GM12878 (cell line): ENCODE data around the gene ITGAD. TPM values are rescaled to one million over a fixed set of nuclear protein-coding genes. Genes with fewer than 3 reads are reported as not detected.

Experiments
- BACH1 ChIP-seq: fragments of 450-650 bp; IDR thresholded peaks from 2 replicates; pipeline ENCODE4 v1.6.1; 2017; ENCODE audit warnings: mild to moderate bottlenecking, borderline replicate concordance
- BCL11A ChIP-seq: IDR thresholded peaks from 2 replicates; pipeline ENCODE4 v1.6.1; 2011; ENCODE audit warnings: low read depth, low read length
- BHLHE40 ChIP-seq, 2 experiments: fragments of 450-650 bp in 1 of 2; IDR thresholded peaks; 2 replicates each; pipeline ENCODE4 v1.6.1; 2011 to 2017; ENCODE audit warnings: low read depth in 2 of 2, borderline replicate concordance in 1 of 2, improper control_type of control experiment in 1 of 2, low read length in 1 of 2, mild to moderate bottlenecking in 1 of 2
- CREB1 ChIP-seq: IDR thresholded peaks from 2 replicates; pipeline ENCODE4 v1.6.1; 2012; ENCODE audit warnings: low read depth, mild to moderate bottlenecking, inconsistent platforms
- EED ChIP-seq: sonication (generic); IDR thresholded peaks from 2 replicates; pipeline ENCODE4 v1.6.1; 2016; ENCODE audit warnings: antibody characterized with exemption, low read depth
- GATAD2B ChIP-seq: fragments of 450-650 bp; conservative IDR thresholded peaks from 2 replicates; pipeline ENCODE4 v1.6.1; 2017; ENCODE audit warnings: low read depth, mild to moderate bottlenecking, moderate library complexity
- MYB ChIP-seq: fragments of 150-350 bp; IDR thresholded peaks from 2 replicates; pipeline ENCODE4 v1.6.1; 2014; ENCODE audit warnings: mild to moderate bottlenecking, low read depth, low read length, borderline replicate concordance
- NBN ChIP-seq: fragments of 450-650 bp; IDR thresholded peaks from 2 replicates; pipeline ENCODE4 v1.6.1; 2016
- NR2C1 ChIP-seq: fragments of 450-650 bp; IDR thresholded peaks from 2 replicates; pipeline ENCODE4 v1.6.1; 2017; ENCODE audit warnings: antibody characterized with exemption, mild to moderate bottlenecking, moderate library complexity
- NR2C2 ChIP-seq: IDR thresholded peaks from 2 replicates; pipeline ENCODE4 v1.6.1; 2011; ENCODE audit warnings: borderline replicate concordance, low read depth; ENCODE audit not compliant: control insufficient read depth, insufficient read length
- NR2F1 ChIP-seq: fragments of 450-650 bp; conservative IDR thresholded peaks from 2 replicates; pipeline ENCODE4 v1.6.1; 2017; ENCODE audit warnings: mild to moderate bottlenecking
- RAD21 ChIP-seq: IDR thresholded peaks from 2 replicates; pipeline ENCODE4 v1.6.1; 2011; ENCODE audit warnings: mild to moderate bottlenecking, low read depth, low read length, moderate library complexity; ENCODE audit not compliant: insufficient read depth
- RBBP5 ChIP-seq: fragments of 200-600 bp; sonication (generic); conservative IDR thresholded peaks from 2 replicates; pipeline ENCODE4 v1.6.1; 2016
- RFX5 ChIP-seq: IDR thresholded peaks from 2 replicates; pipeline ENCODE4 v1.6.1; 2011; ENCODE audit warnings: low read depth, low read length, improper control_type of control experiment
- SIN3A ChIP-seq: IDR thresholded peaks from 2 replicates; pipeline ENCODE4 v1.6.1; 2012; ENCODE audit warnings: low read depth, low read length, improper control_type of control experiment
- SMAD5 ChIP-seq: IDR thresholded peaks from 2 replicates; pipeline ENCODE4 v1.6.1; 2016; ENCODE audit warnings: antibody characterized with exemption, low read depth
- SMARCA5 ChIP-seq: fragments of 450-650 bp; IDR thresholded peaks from 2 replicates; pipeline ENCODE4 v1.6.1; 2017; ENCODE audit warnings: mild to moderate bottlenecking
- SMC3 ChIP-seq: IDR thresholded peaks from 2 replicates; pipeline ENCODE4 v1.6.1; 2011; ENCODE audit warnings: low read length, improper control_type of control experiment, borderline replicate concordance
- SP1 ChIP-seq: IDR thresholded peaks from one replicate; pipeline ENCODE4 v1.6.1; 2011; ENCODE audit warnings: low read depth, low read length
- SREBF2 ChIP-seq: IDR thresholded peaks from 2 replicates; pipeline ENCODE4 v1.6.1; 2012; ENCODE audit warnings: mild to moderate bottlenecking, low read length
- ZBED1 ChIP-seq: IDR thresholded peaks from 2 replicates; pipeline ENCODE4 v1.6.1; 2016; ENCODE audit warnings: borderline replicate concordance
- ZSCAN29 ChIP-seq: fragments of 450-650 bp; IDR thresholded peaks from 2 replicates; pipeline ENCODE4 v1.6.1; 2017; ENCODE audit warnings: mild to moderate bottlenecking, moderate library complexity
- ZZZ3 ChIP-seq: IDR thresholded peaks from 2 replicates; pipeline ENCODE4 v1.6.1; 2011; ENCODE audit warnings: low read depth; ENCODE audit not compliant: control insufficient read depth, insufficient read length
- polyA plus RNA-seq, 11 experiments: library from polyadenylated mRNA; depleted of rRNA in 4 of 11; unstranded in 6 of 11; stranded (reverse) in 5 of 11; fragments of >200 nt; fragmentation: Nextera tagmentation in 4 of 11; fragmentation: Illumina TruSeq in 1 of 11; extraction: Ambion mirVana in 4 of 11; extraction: Trizol in 1 of 11; gene quantifications; 1 replicate in 1 of 11; 2 replicates in 10 of 11; pipeline versions ENCODE4 v1.2.1 to v1.2.3, GENCODE V29; 2011 to 2016; ENCODE audit warnings: inconsistent platforms in 2 of 11, missing spikeins in 2 of 11, low read depth in 1 of 11
- total RNA-seq, 4 experiments: library from RNA; depleted of rRNA in 3 of 4; stranded (reverse); fragments of >200 nt in 3 of 4; fragmentation: Illumina TruSeq in 1 of 4; extraction: Trizol in 1 of 4; gene quantifications; 2 replicates each; pipeline versions ENCODE4 v1.2.1 to v1.2.3, GENCODE V29; 2013 to 2021
- TF ChIP-seq, protein P1 (sequence below): fragments of 450-650 bp; conservative IDR thresholded peaks from 2 replicates; pipeline ENCODE4 v1.6.1; 2017; ENCODE audit warnings: mild to moderate bottlenecking, moderate library complexity
- TF ChIP-seq, protein P2 (sequence below): fragments of 450-650 bp; IDR thresholded peaks from 2 replicates; pipeline ENCODE4 v1.6.1; 2017; ENCODE audit warnings: mild to moderate bottlenecking, low read depth, inconsistent platforms; ENCODE audit not compliant: poor library complexity, severe bottlenecking
- TF ChIP-seq, protein P3 (sequence below): fragments of 150-350 bp; IDR thresholded peaks from 2 replicates; pipeline ENCODE4 v1.6.1; 2016; ENCODE audit warnings: low read depth, low read length

Gene ITGAD
- total and polyA plus RNA-seq, 10 of the 15 experiments (the other 5 are each of a cell fraction or from before 2014, with no cell fraction given): 0.29 to 4.0 (median 1.2) TPM

DNA sequence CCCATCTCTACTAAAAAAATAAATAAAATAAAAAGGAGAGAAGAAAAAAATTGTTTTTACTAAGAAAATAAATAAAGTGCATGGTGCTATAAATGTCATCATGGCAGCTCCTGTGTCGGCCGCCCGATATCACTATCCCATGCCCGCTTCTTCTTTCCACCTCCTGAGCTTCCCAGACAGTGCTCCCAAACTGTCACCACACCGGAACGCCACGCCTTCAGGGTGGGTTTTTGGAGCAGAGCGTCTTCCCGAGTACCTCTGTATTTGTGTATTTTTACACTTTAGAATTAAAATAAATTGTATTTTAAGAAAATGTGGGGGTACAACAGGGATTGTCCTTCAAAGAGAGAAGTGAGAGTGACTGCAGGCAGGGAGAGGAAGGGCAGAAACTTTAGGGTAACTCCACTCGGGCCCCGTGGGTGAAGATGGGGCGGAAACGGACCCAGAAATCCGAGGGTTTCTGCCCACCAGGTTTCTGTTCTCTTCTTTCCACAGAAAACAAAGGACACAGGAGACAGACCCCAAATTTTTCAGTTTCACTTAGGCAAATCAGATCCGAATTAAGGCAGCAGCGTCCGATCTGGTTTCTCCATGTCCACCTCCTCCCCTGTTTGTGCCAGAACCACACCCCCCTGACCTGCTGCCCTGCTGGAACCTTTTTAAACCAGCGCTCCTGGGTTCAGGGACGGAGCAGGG is 41.7 kb upstream of the ITGAD start (continued):
- TF ChIP-seq, protein P1, sequence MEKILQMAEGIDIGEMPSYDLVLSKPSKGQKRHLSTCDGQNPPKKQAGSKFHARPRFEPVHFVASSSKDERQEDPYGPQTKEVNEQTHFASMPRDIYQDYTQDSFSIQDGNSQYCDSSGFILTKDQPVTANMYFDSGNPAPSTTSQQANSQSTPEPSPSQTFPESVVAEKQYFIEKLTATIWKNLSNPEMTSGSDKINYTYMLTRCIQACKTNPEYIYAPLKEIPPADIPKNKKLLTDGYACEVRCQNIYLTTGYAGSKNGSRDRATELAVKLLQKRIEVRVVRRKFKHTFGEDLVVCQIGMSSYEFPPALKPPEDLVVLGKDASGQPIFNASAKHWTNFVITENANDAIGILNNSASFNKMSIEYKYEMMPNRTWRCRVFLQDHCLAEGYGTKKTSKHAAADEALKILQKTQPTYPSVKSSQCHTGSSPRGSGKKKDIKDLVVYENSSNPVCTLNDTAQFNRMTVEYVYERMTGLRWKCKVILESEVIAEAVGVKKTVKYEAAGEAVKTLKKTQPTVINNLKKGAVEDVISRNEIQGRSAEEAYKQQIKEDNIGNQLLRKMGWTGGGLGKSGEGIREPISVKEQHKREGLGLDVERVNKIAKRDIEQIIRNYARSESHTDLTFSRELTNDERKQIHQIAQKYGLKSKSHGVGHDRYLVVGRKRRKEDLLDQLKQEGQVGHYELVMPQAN: no peak
- no peak for TF ChIP-seq SP1
- no peak for TF ChIP-seq ZZZ3
- TF ChIP-seq BACH1: no peak
- no peak for TF ChIP-seq SREBF2
- peak; percentile 50 for TF ChIP-seq GATAD2B
- no peak for TF ChIP-seq SIN3A
- no peak for TF ChIP-seq NBN
- TF ChIP-seq, protein P2, sequence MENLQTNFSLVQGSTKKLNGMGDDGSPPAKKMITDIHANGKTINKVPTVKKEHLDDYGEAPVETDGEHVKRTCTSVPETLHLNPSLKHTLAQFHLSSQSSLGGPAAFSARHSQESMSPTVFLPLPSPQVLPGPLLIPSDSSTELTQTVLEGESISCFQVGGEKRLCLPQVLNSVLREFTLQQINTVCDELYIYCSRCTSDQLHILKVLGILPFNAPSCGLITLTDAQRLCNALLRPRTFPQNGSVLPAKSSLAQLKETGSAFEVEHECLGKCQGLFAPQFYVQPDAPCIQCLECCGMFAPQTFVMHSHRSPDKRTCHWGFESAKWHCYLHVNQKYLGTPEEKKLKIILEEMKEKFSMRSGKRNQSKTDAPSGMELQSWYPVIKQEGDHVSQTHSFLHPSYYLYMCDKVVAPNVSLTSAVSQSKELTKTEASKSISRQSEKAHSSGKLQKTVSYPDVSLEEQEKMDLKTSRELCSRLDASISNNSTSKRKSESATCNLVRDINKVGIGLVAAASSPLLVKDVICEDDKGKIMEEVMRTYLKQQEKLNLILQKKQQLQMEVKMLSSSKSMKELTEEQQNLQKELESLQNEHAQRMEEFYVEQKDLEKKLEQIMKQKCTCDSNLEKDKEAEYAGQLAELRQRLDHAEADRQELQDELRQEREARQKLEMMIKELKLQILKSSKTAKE: peak; percentile 59
- peak; percentile 99 for TF ChIP-seq EED
- no peak for TF ChIP-seq ZSCAN29
- peak; percentile 66; the same call in 1 of the 2 replicates for TF ChIP-seq BCL11A
- no peak for TF ChIP-seq SMARCA5
- no peak for TF ChIP-seq SMC3
- TF ChIP-seq RAD21: no peak
- TF ChIP-seq MYB: no peak
- no peak for TF ChIP-seq SMAD5
- no peak for TF ChIP-seq CREB1
- TF ChIP-seq NR2C2: no peak
- TF ChIP-seq RBBP5: no peak
- TF ChIP-seq, protein P3, sequence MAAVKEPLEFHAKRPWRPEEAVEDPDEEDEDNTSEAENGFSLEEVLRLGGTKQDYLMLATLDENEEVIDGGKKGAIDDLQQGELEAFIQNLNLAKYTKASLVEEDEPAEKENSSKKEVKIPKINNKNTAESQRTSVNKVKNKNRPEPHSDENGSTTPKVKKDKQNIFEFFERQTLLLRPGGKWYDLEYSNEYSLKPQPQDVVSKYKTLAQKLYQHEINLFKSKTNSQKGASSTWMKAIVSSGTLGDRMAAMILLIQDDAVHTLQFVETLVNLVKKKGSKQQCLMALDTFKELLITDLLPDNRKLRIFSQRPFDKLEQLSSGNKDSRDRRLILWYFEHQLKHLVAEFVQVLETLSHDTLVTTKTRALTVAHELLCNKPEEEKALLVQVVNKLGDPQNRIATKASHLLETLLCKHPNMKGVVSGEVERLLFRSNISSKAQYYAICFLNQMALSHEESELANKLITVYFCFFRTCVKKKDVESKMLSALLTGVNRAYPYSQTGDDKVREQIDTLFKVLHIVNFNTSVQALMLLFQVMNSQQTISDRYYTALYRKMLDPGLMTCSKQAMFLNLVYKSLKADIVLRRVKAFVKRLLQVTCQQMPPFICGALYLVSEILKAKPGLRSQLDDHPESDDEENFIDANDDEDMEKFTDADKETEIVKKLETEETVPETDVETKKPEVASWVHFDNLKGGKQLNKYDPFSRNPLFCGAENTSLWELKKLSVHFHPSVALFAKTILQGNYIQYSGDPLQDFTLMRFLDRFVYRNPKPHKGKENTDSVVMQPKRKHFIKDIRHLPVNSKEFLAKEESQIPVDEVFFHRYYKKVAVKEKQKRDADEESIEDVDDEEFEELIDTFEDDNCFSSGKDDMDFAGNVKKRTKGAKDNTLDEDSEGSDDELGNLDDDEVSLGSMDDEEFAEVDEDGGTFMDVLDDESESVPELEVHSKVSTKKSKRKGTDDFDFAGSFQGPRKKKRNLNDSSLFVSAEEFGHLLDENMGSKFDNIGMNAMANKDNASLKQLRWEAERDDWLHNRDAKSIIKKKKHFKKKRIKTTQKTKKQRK: no peak
- no peak for TF ChIP-seq NR2C1
- no peak for TF ChIP-seq ZBED1
- peak in 1 of 2 experiments; percentile 3; a peak in 1 of 4 replicates for TF ChIP-seq BHLHE40 (IDR thresholded peaks at IDR 0.05; ENCODE audit: borderline replicate concordance in 1 of 2, low read depth in 2 of 2, low read length in 1 of 2)
- TF ChIP-seq RFX5: no peak
- peak; percentile 83 for TF ChIP-seq NR2F1
